Common myeloid progenitor, CD34-positive (primary cell): ENCODE results near the gene GNB1.

ENCODE experiments used
- CTCF ChIA-PET: fragments of 350-600 bp; sonication (Branson Sonifier 250); formaldehyde crosslinking; loops from one replicate; lab custom pipeline; 2021; ENCODE audit warnings: antibody characterized with exemption; lab: Charles Lee
- POLR2A ChIA-PET: fragments of 350-600 bp; sonication (Branson Sonifier 250); formaldehyde crosslinking; loops from one replicate; lab custom pipeline; 2021; ENCODE audit warnings: antibody characterized with exemption; lab: Charles Lee
- DNase-seq, 3 donors: peaks; one replicate each; pipeline versions ENCODE4 v3.0.0 to v3.0.0-alpha.2; 2013
- H3K27ac ChIP-seq, 2 experiments: 1 replicate in 1 of 2; 2 replicates in 1 of 2; pipeline ENCODE4 v1.7.0; 2013; ENCODE audit warnings: inconsistent platforms in 2 of 2, low read length in 2 of 2, mild to moderate bottlenecking in 2 of 2, low read depth in 1 of 2, moderate library complexity in 1 of 2; ENCODE audit not compliant: severe bottlenecking in 2 of 2, insufficient read depth in 1 of 2, poor library complexity in 1 of 2
- H3K27me3 ChIP-seq, 5 experiments: replicated peaks in 2 of 5; 1 replicate in 3 of 5; 2 replicates in 2 of 5; pipeline versions ENCODE4 v1.6.1 to v1.7.0; 2013; ENCODE audit warnings: low read length in 4 of 5, mild to moderate bottlenecking in 2 of 5, moderate library complexity in 2 of 5, inconsistent platforms in 1 of 5; ENCODE audit not compliant: insufficient read depth in 5 of 5, control insufficient read depth in 4 of 5
- H3K36me3 ChIP-seq, 4 experiments: 1 replicate in 2 of 4; 2 replicates in 2 of 4; pipeline versions ENCODE4 v1.6.1 to v1.7.0; 2013; ENCODE audit warnings: low read length in 3 of 4, control low read depth in 1 of 4, mild to moderate bottlenecking in 1 of 4; ENCODE audit not compliant: control insufficient read depth in 4 of 4, insufficient read depth in 4 of 4
- H3K4me1 ChIP-seq, 4 experiments: 1 replicate in 3 of 4; 2 replicates in 1 of 4; pipeline versions ENCODE4 v1.6.1 to v1.7.1; 2013; ENCODE audit warnings: low read length in 3 of 4, mild to moderate bottlenecking in 3 of 4, control low read depth in 1 of 4, inconsistent platforms in 1 of 4, moderate library complexity in 1 of 4; ENCODE audit not compliant: control insufficient read depth in 4 of 4, insufficient read depth in 4 of 4; ENCODE audit errors: control extremely low read depth in 1 of 4
- H3K4me3 ChIP-seq, 7 experiments: 1 replicate in 4 of 7; 2 replicates in 3 of 7; pipeline versions ENCODE4 v1.5.1 to v1.7.0; 2013; ENCODE audit warnings: mild to moderate bottlenecking in 7 of 7, low read length in 6 of 7, moderate library complexity in 6 of 7, inconsistent platforms in 2 of 7, low read depth in 2 of 7, control low read depth in 1 of 7; ENCODE audit not compliant: insufficient read depth in 4 of 7, control insufficient read depth in 1 of 7; ENCODE audit errors: extremely low read depth in 1 of 7
- H3K9me3 ChIP-seq, 5 experiments: 1 replicate in 4 of 5; 2 replicates in 1 of 5; pipeline versions ENCODE4 v1.6.1 to v1.7.1; 2013; ENCODE audit warnings: low read length in 4 of 5, mild to moderate bottlenecking in 2 of 5, inconsistent platforms in 1 of 5, low read depth in 1 of 5, moderate library complexity in 1 of 5; ENCODE audit not compliant: control insufficient read depth in 4 of 5, insufficient read depth in 2 of 5; ENCODE audit errors: control extremely low read depth in 1 of 5
- WGBS: methylation state at CpG from one replicate; pipeline ENCODE4 v1.1.5; 2013; ENCODE audit not compliant: insufficient coverage; 5-methylcytosine and 5-hydroxymethylcytosine counted together

The GNB1 gene

DNA sequence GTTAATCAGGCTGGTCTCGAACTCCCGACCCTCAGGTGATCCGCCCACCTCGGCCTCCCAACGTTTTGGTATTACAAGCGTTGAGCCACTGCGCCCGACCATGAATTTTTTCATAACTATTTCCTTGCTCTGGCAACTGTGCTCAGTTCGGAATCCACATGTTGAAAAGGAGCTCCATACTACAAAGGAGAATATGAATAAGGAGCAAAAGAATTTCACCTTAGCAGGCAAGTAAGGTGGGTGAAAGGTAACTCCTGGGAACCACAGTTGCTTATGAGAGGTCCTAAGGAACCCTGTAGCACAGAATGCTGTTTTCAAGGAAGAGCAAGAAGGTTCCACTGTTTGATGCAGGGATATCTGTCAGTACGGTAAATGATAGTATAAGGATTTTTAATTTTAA, 82.7 kb downstream of the GNB1 start:
- WGBS: 95% methylated on average over 10 of the region's 10 CpGs
- Histone ChIP-seq H3K4me3 (no peak overlapping the region), H3K27me3 (no peaks in the 10 kb centered on the region), H3K36me3 (peaks cover 23 to 70% (median 45%) of the 10 kb centered on the region in 4 experiments), H3K4me1 (no peaks in the 10 kb centered on the region), H3K27ac (no peak overlapping the region), H3K9me3 (no peaks in the 10 kb centered on the region)
- no peak for DNase-seq
- ChIA-PET POLR2A (no interaction called here), CTCF (interaction anchor here (0.6 to 2.4 kb wide), 5 partner anchors 15 to 30 kb away, joined by 3 to 7 read pairs (median 4); no protein-coding TSS in a partner anchor)

DNA sequence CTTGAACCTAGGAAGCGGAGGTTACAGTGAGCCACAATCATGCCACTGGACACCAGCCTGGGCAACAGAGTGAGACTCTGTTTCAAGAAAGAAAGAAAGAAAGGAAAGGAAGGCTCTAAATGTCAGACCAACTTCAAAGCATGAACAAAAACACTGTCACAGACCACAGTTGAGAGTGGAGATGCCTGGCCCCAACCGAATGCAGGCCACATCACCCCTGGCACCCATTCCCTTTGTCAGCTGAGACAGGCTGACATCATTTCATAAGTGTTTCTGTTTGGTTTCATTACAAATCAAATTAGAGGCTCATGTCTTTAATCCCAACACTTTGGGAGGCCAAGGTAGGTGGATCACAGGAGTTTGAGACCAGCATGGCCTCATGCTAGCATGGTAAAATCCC, 84.0 kb downstream of the GNB1 start:
- no peak for DNase-seq
- no peaks in the 10 kb centered on the region for H3K4me1 ChIP-seq
- H3K9me3 ChIP-seq: no peaks in the 10 kb centered on the region
- POLR2A ChIA-PET: no interaction called here
- peak overlapping the region in 1 of 2 experiments; percentile 29 for H3K27ac ChIP-seq
- H3K36me3 ChIP-seq: peaks cover 21 to 71% (median 46%) of the 10 kb centered on the region in 4 experiments
- H3K27me3 ChIP-seq: no peaks in the 10 kb centered on the region
- no peak overlapping the region for H3K4me3 ChIP-seq
- 100% methylated on average over 1 of the region's 2 CpGs for WGBS
- CTCF ChIA-PET: interaction anchor here (0.9 to 2.4 kb wide), 5 partner anchors 11 to 94 kb away, joined by 3 to 7 read pairs (median 4); no protein-coding TSS in a partner anchor

DNA sequence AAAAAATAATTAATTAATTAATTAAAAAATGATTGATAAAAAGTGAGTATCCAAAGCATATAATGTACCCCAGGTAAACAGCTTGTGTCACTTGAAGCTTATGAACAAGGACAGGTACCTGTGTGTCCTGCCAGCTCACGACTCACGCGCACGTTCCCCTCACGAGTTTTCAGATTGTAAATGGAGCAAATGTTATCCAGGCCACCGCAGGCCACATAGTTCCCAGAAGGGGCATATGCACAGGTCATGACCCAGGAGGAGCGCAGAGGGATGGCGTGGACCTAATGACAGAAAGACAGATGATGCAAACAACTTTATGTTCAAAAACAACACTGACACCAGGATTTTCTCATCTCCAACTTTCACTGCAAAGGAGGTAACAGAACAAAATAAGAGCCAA, 86.6 kb downstream of the GNB1 start:
- no peaks in the 10 kb centered on the region for H3K27me3 ChIP-seq
- ChIA-PET CTCF (interaction anchor here (0.9 to 1.8 kb wide), 4 partner anchors 15 to 101 kb away, joined by 3 to 4 read pairs (median 3); no protein-coding TSS in a partner anchor), POLR2A (no interaction called here)
- no peaks in the 10 kb centered on the region for H3K9me3 ChIP-seq
- DNase-seq: no peak
- WGBS: 96% methylated on average over 5 of the region's 8 CpGs
- no peak overlapping the region for H3K27ac ChIP-seq
- H3K36me3 ChIP-seq: peaks cover 27 to 81% (median 54%) of the 10 kb centered on the region in 4 experiments
- no peak overlapping the region for H3K4me3 ChIP-seq
- H3K4me1 ChIP-seq: no peaks in the 10 kb centered on the region

DNA sequence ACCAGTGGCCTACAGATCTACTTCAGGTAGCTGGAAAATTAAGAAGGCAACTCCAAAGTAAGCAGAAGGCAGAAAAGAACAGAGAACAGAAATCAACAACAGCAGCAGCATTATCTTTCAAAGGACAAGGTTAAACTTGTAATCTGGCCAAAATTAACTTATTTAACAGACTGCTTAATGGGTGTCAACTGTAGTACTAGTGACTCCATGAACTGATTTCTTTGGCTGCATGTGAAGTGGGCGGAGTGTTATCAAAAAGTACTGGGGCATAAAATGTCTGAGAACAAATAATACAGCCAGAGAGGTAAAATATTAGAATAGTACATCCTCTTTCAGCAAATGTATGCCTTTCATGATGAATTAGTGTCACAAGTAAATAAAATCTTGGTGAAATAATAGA, 88.0 kb downstream of the GNB1 start:
- POLR2A ChIA-PET: no interaction called here
- no peak for DNase-seq
- H3K9me3 ChIP-seq: no peaks in the 10 kb centered on the region
- H3K27ac ChIP-seq: no peak overlapping the region
- peaks cover 24 to 83% (median 54%) of the 10 kb centered on the region in 4 experiments for H3K36me3 ChIP-seq
- CTCF ChIA-PET: interaction anchor here (1.2 kb wide), 1 partner anchor 103 kb away, joined by 3 read pairs; no protein-coding TSS in a partner anchor
- WGBS: 100% methylated on average over 1 of the region's 1 CpG
- no peaks in the 10 kb centered on the region for H3K4me1 ChIP-seq
- no peaks in the 10 kb centered on the region for H3K27me3 ChIP-seq
- no peak overlapping the region for H3K4me3 ChIP-seq

DNA sequence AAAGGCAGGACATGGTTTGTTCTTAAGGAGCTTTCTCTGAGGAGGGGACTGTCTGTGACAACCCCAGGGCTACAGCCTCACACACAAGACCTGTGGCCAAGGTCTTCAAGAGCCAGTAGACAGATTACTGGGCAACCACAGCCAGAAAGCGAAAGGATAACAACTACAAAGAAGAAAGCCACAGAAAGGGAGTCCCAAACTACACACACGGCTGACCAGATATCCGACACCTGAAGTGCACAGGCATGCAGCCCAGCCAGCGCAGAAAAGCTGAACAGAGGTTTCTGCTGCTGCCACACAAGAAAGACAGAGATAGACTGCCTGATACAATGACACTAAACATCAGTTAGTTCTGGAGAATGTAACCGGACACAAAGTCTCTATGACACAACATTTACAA, 91.2 kb downstream of the GNB1 start:
- no peaks in the 10 kb centered on the region for H3K27me3 ChIP-seq
- peak overlapping the region in 1 of 2 experiments; percentile 7 for H3K27ac ChIP-seq
- H3K4me1 ChIP-seq: no peaks in the 10 kb centered on the region
- H3K4me3 ChIP-seq: no peak overlapping the region
- no peaks in the 10 kb centered on the region for H3K9me3 ChIP-seq
- peaks cover 18 to 87% (median 58%) of the 10 kb centered on the region in 4 experiments for H3K36me3 ChIP-seq
- ChIA-PET POLR2A (no interaction called here), CTCF (interaction anchor here (0.5 kb wide), 1 partner anchor 39 kb away, joined by 4 read pairs; no protein-coding TSS in a partner anchor)
- DNase-seq: no peak
- 93% methylated on average over 4 of the region's 5 CpGs for WGBS

DNA sequence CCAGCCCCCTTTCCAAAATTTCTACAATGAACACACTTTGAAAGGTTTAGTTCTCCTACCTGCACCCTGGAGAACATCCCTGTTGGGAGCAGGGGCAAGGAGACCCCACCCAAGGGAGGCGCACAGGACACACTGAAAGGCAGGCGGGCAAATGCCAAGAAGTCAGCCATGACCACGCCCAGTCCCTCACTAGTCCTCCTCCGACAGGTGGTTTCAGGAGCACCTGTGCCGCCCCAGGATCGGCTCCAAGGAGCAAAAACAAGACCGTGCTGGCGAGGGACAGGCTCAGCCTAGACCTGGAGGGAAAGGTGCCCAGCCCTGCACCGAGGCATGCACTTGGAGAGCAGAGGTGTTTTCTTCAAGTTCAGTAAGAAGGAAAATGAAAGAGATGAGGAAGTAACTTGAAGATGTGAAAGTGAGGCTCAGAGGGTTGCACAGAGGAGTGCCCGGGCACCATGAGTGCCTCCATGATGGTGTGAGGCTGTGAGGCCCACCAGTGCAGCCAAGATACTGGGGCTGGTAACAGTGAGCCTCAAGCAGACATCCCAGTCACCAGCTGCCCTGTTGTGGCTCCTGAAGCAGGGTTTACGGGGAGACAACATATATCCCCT, 93.1 kb downstream of the GNB1 start:
- ChIA-PET POLR2A (no interaction called here), CTCF (interaction anchor here (1.1 kb wide), 1 partner anchor 12 kb away, joined by 3 read pairs; no protein-coding TSS in a partner anchor)
- WGBS: 93% methylated on average over 10 of the region's 11 CpGs
- no peak for DNase-seq
- Histone ChIP-seq H3K4me1 (no peaks in the 10 kb centered on the region), H3K9me3 (no peaks in the 10 kb centered on the region), H3K4me3 (no peak overlapping the region), H3K27ac (no peak overlapping the region), H3K36me3 (peaks cover 18 to 87% (median 59%) of the 10 kb centered on the region in 4 experiments), H3K27me3 (no peaks in the 10 kb centered on the region)

DNA sequence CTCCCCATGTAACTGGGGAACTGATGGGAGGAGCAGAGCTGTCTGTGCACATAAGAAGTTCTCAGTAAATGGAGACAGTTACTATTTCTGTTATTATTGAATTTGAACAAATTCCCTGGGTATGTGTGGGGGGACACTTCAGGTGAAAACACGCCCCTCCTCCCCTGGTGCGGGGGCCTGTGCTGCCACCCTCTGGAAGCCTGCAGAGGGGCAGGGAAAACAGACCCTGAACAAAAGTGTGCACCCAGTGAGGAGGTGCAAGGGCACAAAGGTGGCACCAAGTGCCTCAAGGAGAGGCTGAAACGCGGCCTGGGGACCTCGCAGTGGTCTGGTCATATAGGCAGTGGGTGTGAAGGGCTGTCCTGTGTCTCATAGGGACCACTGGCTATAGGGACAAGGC, 94.4 kb downstream of the GNB1 start:
- peak overlapping the region in 1 of 2 experiments; percentile 33 for H3K27ac ChIP-seq
- WGBS: 94% methylated on average over 3 of the region's 5 CpGs
- peaks cover 26 to 88% (median 56%) of the 10 kb centered on the region in 4 experiments for H3K36me3 ChIP-seq

More for the DNA sequence above, 94.4 kb downstream of the GNB1 start:
- Histone ChIP-seq H3K9me3 (no peaks in the 10 kb centered on the region), H3K27me3 (no peaks in the 10 kb centered on the region), H3K4me1 (no peaks in the 10 kb centered on the region), H3K4me3 (no peak overlapping the region)
- CTCF ChIA-PET: interaction anchor here (0.8 to 1.9 kb wide), 3 partner anchors 10 to 13 kb away, joined by 3 to 5 read pairs (median 4); no protein-coding TSS in a partner anchor
- POLR2A ChIA-PET: no interaction called here
- DNase-seq: peak in 2 of 3 donors; percentile 30 to 33
